GM08714 (cell line): ENCODE results near the gene COL4A3.
"Not testable (repeated sequence)": the region's sequence is repeated elsewhere in the genome, so short reads cannot be mapped to it uniquely, and the experiment has no call there.

ENCODE experiments used
- H3K4me3 ChIP-seq: fragments of 200-500 bp; sonication (Bioruptor generic); 2 replicates; pipeline ENCODE4 v1.5.1; 2014; ENCODE audit warnings: mild to moderate bottlenecking, low read length, inconsistent platforms
- ZNF274 ChIP-seq: IDR thresholded peaks from 2 replicates; pipeline ENCODE4 v1.6.1; 2012; ENCODE audit warnings: mild to moderate bottlenecking, low read depth, low read length

COL4A3 gene

DNA sequence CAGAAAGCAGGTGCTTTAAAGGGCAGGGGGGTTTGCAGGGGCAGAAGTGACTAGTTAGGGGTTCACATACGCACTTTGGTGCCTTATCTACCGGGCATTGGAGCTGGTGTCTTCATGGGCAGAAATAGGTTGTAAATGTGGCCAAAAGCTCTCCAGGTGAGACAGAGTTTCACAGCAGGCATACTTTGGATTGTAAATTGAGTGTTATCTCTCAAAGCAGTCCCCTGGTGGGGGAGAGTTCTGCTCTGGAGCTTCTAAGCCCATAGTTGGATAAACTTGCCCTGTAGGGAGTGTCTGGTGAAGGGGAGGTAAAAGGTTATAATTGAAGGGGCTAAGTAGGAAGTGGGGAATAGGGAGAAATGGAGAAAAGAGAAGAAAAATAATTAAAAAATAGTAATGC, 43.1 kb downstream of the COL4A3 start:
- no peak for TF ChIP-seq ZNF274

GRCh38 chr2:227214622-227215041, 50.2 kb downstream of the COL4A3 start:
- H3K4me3 ChIP-seq: no peak overlapping the region
- TF ChIP-seq ZNF274: no peak

More for the DNA sequence above, 43.1 kb downstream of the COL4A3 start:
- no peak overlapping the region for H3K4me3 ChIP-seq

DNA sequence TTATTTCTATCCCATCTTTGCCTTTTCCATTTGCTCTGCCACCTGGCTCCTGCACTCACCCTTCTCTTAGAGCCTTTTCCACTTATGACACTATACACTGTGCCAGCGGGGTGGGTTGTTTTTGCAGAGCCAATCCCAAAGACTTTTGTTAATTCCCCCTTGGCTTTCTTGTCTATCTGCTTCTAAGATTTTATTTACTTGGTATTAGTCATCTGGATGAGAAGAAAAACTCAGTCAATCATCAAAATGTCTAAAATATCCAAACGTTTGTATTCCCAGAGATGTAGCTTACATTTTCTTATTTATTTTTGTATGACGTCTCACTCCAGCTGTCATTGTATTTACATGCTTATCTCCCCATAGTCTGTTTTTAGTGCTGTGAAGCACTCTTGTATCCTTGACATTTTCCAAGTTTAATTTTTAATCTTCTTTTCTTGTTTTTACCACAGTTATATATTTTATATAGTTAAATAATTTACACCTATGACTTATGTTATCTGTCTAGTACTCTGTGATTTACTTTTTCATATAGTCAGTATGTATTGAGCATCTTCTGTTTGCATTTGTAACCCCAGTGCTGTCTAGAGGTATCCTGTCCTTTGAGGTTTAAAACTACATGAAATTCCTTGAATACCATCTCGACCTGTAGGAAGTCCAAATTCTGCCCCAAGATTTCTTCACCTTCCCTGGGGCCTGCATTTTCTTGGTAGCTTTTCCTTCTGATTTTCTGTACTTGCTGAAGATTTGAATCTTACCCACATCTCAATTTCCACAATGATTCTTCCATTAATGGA, 55.1 kb downstream of the COL4A3 start:
- TF ChIP-seq ZNF274: no peak
- no peak overlapping the region for H3K4me3 ChIP-seq

GRCh38 chr2:227221120-227221519, 56.7 kb downstream of the COL4A3 start:
- no peak for TF ChIP-seq ZNF274
- H3K4me3 ChIP-seq: no peak overlapping the region

- no peak overlapping the region for H3K4me3 ChIP-seq
- TF ChIP-seq ZNF274: no peak
Observed at GRCh38 chr2:227222292-227222691, 57.9 kb downstream of the COL4A3 start.

- H3K4me3 ChIP-seq: not testable (repeated sequence)
Observed at GRCh38 chr2:227225641-227226040, 61.2 kb downstream of the COL4A3 start.

- H3K4me3 ChIP-seq: no peak overlapping the region
- TF ChIP-seq ZNF274: no peak
Observed at GRCh38 chr2:227228061-227228667, 63.7 kb downstream of the COL4A3 start.

GRCh38 chr2:227230151-227230550, 65.7 kb downstream of the COL4A3 start:
- TF ChIP-seq ZNF274: no peak

DNA sequence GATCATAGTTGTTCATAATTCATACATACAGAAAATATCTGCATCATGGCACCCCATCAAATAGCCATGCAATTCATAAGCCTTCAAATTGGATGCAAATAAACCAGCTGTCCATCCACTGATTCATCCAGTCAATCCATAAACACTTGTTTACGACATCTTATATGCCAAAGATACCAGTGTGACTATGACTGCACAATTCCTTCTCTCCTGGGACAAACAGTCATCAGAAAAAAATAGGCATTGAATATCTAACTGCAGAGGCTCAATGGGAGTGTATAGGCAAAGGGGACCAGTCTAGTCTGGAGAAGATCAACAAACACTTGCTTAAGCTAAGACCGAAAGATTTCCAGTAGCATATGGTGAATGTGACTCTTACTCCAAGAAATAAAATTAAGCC, 70.0 kb downstream of the COL4A3 start:
- TF ChIP-seq ZNF274: no peak
- H3K4me3 ChIP-seq: no peak overlapping the region

More at GRCh38 chr2:227230151-227230550, 65.7 kb downstream of the COL4A3 start:
- no peak overlapping the region for H3K4me3 ChIP-seq

DNA sequence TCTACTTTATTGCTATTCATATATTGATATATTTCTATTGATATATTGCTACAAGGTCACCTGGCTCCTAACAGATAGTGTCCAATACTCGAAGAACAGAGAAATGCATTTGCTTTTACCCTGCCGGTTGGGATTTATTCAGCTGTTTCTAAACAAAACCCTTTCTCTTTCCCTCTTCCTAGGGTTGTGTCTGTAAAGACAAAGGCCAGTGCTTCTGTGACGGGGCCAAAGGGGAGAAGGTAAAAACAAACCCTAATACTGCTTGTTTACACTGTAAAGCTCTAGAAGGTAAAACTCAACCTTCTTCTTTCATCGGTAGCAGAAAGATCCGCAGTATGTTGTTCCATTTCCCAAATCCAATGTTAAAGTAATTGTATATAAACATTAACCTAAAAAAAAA, 73.4 kb downstream of the COL4A3 start:
- no peak for TF ChIP-seq ZNF274
- H3K4me3 ChIP-seq: no peak overlapping the region

DNA sequence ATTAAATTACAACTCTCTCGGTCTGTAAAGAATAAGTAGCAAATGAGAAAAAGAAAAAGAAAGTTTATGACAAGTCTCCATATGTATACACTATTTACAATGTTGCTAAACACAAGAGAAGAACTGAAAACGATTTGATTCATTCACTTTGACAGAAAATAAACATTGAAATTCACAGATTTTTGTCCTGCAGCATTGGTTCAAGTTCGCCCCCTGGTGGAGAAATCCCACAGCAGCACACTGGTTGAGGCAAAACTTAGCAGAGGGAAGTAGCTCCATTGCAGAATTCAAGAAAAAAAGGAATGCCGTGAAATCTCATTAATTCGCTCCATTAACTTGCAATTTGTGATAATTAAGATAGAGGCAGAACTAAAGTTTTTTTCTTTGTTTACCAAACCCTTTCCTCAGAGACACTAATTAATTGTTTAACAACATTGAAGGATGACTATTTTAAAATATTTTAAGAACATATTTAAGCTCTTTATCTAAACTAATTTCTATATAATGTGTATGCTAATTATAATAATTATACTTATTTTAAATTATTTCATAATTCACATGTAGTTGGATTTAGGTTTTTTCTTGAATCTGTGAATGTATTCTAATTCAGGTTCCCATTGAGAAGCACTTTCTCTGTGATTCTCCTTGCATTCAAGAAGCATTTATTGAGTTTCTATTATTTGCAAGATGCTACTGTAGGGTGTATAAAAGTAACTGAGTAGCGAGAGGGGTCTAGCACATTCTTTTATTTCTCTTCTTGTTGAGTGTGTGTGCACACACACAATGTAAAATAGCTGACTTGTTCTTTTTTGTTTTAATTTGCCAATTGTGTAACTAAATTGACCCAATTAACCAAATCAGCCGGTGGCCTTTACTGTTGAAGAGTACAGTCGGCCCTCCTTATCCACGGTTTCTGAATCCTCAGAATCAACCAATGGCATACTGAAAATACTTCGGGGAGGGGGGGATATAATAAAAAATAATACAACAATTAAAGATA, 74.1 kb downstream of the COL4A3 start:
- no peak for TF ChIP-seq ZNF274
- H3K4me3 ChIP-seq: no peak overlapping the region

DNA sequence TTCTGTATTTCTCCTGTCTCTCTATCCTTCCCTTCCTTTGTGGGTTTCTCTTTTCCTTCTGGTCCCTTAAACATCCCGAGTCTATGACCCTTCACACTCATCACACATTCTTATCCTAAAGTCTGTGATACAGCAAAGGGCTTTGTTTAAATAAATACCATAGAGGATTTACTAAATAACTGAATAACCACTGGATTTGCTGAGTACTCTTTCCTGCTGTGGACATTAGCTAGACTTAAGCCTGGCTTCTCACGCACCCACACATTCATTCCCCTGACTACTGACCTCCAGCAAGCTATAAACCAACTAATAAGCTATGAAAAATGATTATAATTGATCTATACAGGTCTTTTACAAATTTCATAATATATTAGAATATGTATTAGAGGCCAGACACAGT, 76.6 kb downstream of the COL4A3 start:
- H3K4me3 ChIP-seq: no peak overlapping the region
- no peak for TF ChIP-seq ZNF274

GRCh38 chr2:227248876-227249275, 84.5 kb downstream of the COL4A3 start:
- no peak for TF ChIP-seq ZNF274
- no peak overlapping the region for H3K4me3 ChIP-seq

GRCh38 chr2:227252831-227253230, 88.4 kb downstream of the COL4A3 start:
- no peak for TF ChIP-seq ZNF274
- H3K4me3 ChIP-seq: no peak overlapping the region
